Nephron (organoid): ENCODE measurements around the gene ABTB1.

Experiments
- H3K27ac Mint-ChIP-seq, 3 experiments: 2 replicates each; pipeline ENCODE4 v1.8.0; 2020; ENCODE audit warnings: mixed read lengths in 3 of 3, mild to moderate bottlenecking in 2 of 3, moderate library complexity in 1 of 3
- H3K27me3 Mint-ChIP-seq: 2 replicates; pipeline ENCODE4 v1.8.0; 2021; ENCODE audit warnings: low read depth, mild to moderate bottlenecking, moderate library complexity, mixed read lengths
- H3K36me3 Mint-ChIP-seq: 2 replicates; pipeline ENCODE4 v1.8.0; 2020; ENCODE audit warnings: low read depth, mixed read lengths
- H3K4me1 Mint-ChIP-seq: 2 replicates; pipeline ENCODE4 v1.8.0; 2020; ENCODE audit warnings: mixed read lengths
- H3K4me3 Mint-ChIP-seq, 3 experiments: 2 replicates each; pipeline ENCODE4 v1.8.0; 2020; ENCODE audit warnings: mild to moderate bottlenecking in 3 of 3, mixed read lengths in 3 of 3, moderate library complexity in 2 of 3
- H3K9me3 Mint-ChIP-seq: 2 replicates; pipeline ENCODE4 v1.8.0; 2020; ENCODE audit warnings: mixed read lengths
- CTCF ChIP-seq, 3 experiments: fragments of 200-600 bp; sonication (generic); IDR thresholded peaks; one replicate each; pipeline ENCODE4 v1.5.0; 2021; ENCODE audit warnings: antibody characterized with exemption in 3 of 3; ENCODE audit not compliant: unreplicated experiment in 3 of 3

ABTB1 gene

GRCh38 chr3:127666676-127667075 is 6.1 kb upstream of the ABTB1 start:
- Mint-ChIP-seq H3K4me3 (no peak overlapping the region), H3K4me1 (peaks cover 51% of the 10 kb centered on the region), H3K9me3 (no peaks in the 10 kb centered on the region)

GRCh38 chr3:127667119-127667681 is 5.6 kb upstream of the ABTB1 start:
- H3K27ac Mint-ChIP-seq: peak overlapping the region; percentile 6 to 23 (median 19)
- no peaks in the 10 kb centered on the region for H3K9me3 Mint-ChIP-seq
- peaks cover 46% of the 10 kb centered on the region for H3K4me1 Mint-ChIP-seq
- no peak for TF ChIP-seq CTCF (IDR thresholded peaks at IDR 0.05; ENCODE audit: unreplicated experiment in 3 of 3)
- H3K36me3 Mint-ChIP-seq: peaks cover 24% of the 10 kb centered on the region
- no peak overlapping the region for H3K4me3 Mint-ChIP-seq
- H3K27me3 Mint-ChIP-seq: peaks cover 8% of the 10 kb centered on the region

More at GRCh38 chr3:127666676-127667075, 6.1 kb upstream of the ABTB1 start:
- H3K27ac Mint-ChIP-seq: no peak overlapping the region
- no peak for TF ChIP-seq CTCF (IDR thresholded peaks at IDR 0.05; ENCODE audit: unreplicated experiment in 3 of 3)
- H3K36me3 Mint-ChIP-seq: peaks cover 28% of the 10 kb centered on the region
- peaks cover 8% of the 10 kb centered on the region for H3K27me3 Mint-ChIP-seq

DNA sequence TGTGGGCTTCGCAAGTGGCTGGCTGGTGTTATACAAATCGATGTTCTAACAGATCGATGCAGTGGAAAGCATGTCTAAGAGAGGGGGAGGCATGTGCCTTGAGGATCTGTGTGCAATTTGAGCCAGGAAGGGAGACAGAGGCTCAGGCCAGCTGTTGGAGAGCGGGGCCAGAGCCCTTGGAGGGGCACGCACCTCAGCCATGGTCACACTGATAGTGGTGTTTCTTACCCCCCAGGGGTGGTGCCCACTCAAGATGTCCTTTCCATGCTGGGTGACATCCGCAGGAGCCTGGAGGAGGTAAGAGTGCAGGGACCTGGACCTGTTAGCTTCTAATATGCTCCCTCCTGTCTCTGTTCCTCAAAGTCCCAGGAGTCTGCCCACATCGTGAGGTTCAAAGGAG is 3.8 kb upstream of the ABTB1 start:
- Mint-ChIP-seq H3K4me3 (peak overlapping the region; percentile 20 to 51 (median 36)), H3K9me3 (no peaks in the 10 kb centered on the region), H3K27me3 (peaks cover 8% of the 10 kb centered on the region), H3K4me1 (peaks cover 33% of the 10 kb centered on the region), H3K36me3 (peaks cover 20% of the 10 kb centered on the region), H3K27ac (peak overlapping the region in 2 of 3 experiments; percentile 17 to 18)
- TF ChIP-seq CTCF (IDR thresholded peaks at IDR 0.05; ENCODE audit: unreplicated experiment in 3 of 3): no peak

- Mint-ChIP-seq H3K27me3 (peaks cover 8% of the 10 kb centered on the region), H3K36me3 (peaks cover 20% of the 10 kb centered on the region), H3K4me1 (peaks cover 36% of the 10 kb centered on the region), H3K9me3 (no peaks in the 10 kb centered on the region), H3K4me3 (peak overlapping the region; percentile 20 to 56 (median 36)), H3K27ac (no peak overlapping the region)
- TF ChIP-seq CTCF (IDR thresholded peaks at IDR 0.05; ENCODE audit: unreplicated experiment in 3 of 3): no peak
Measured at GRCh38 chr3:127669541-127670228, 3.1 kb upstream of the ABTB1 start.

- Mint-ChIP-seq H3K36me3 (peaks cover 15% of the 10 kb centered on the region), H3K9me3 (no peaks in the 10 kb centered on the region), H3K27me3 (peaks cover 12% of the 10 kb centered on the region), H3K4me1 (peaks cover 34% of the 10 kb centered on the region), H3K27ac (peak overlapping the region in 1 of 3 experiments; percentile 37), H3K4me3 (peak overlapping the region; percentile 42 to 82 (median 65))
- TF ChIP-seq CTCF (IDR thresholded peaks at IDR 0.05; ENCODE audit: unreplicated experiment in 3 of 3): no peak
Measured at GRCh38 chr3:127670229-127670559, 2.6 kb upstream of the ABTB1 start.
